DND-41 (cell line): ENCODE results near the gene ANKRD11.

Experiments used
- ATAC-seq: fragments of 200-7000 bp; cut with Tn5 transposase; 3 replicates; pipeline ENCODE4 v1.9.1; 2021; ENCODE audit warnings: low read depth; ENCODE audit not compliant: insufficient read depth
- DNase-seq: peaks from one replicate; pipeline ENCODE4 v3.0.0-alpha.2; 2020
- H2AFZ ChIP-seq: 2 replicates; pipeline ENCODE4 v1.6.0; 2012; ENCODE audit warnings: low read depth, low read length
- H3K27ac ChIP-seq: 2 replicates; pipeline ENCODE4 v1.5.1; 2012; ENCODE audit warnings: low read length, inconsistent platforms
- H3K27me3 ChIP-seq: fragments of 200-600 bp; sonication (generic); 2 replicates; pipeline ENCODE4 v1.6.0; 2012; ENCODE audit warnings: low read length, mild to moderate bottlenecking, inconsistent platforms; ENCODE audit not compliant: insufficient read depth, poor library complexity
- H3K36me3 ChIP-seq: 2 replicates; pipeline ENCODE4 v1.5.1; 2012; ENCODE audit warnings: low read length, inconsistent platforms; ENCODE audit not compliant: insufficient read depth
- H3K4me1 ChIP-seq: 2 replicates; pipeline ENCODE4 v1.5.1; 2012; ENCODE audit warnings: mild to moderate bottlenecking, low read length; ENCODE audit not compliant: insufficient read depth
- H3K4me2 ChIP-seq: 2 replicates; pipeline ENCODE4 v1.6.0; 2012; ENCODE audit warnings: mild to moderate bottlenecking, moderate library complexity, low read length, inconsistent platforms; ENCODE audit not compliant: insufficient read depth
- H3K4me3 ChIP-seq, 2 experiments: fragments of 200-600 bp in 1 of 2; shearing (Covaris generic) in 1 of 2; 2 replicates each; pipeline ENCODE4 v1.5.1; 2012 to 2016; ENCODE audit warnings: inconsistent platforms in 2 of 2, low read length in 2 of 2, mild to moderate bottlenecking in 2 of 2, low read depth in 1 of 2, moderate library complexity in 1 of 2
- H3K79me2 ChIP-seq: 2 replicates; pipeline ENCODE4 v1.6.0; 2012; ENCODE audit warnings: low read length, inconsistent platforms; ENCODE audit not compliant: insufficient read depth
- H3K9ac ChIP-seq: 2 replicates; pipeline ENCODE4 v1.6.0; 2012; ENCODE audit warnings: low read depth, mild to moderate bottlenecking, inconsistent platforms, low read length, moderate library complexity
- H3K9me3 ChIP-seq: 2 replicates; pipeline ENCODE4 v1.5.1; 2012; ENCODE audit warnings: low read length, moderate library complexity, mild to moderate bottlenecking, inconsistent platforms; ENCODE audit not compliant: insufficient read depth, severe bottlenecking
- H4K20me1 ChIP-seq: 2 replicates; pipeline ENCODE4 v1.6.0; 2012; ENCODE audit warnings: low read length; ENCODE audit not compliant: insufficient read depth
- CTCF ChIP-seq: IDR thresholded peaks from 2 replicates; pipeline ENCODE4 v1.5.1; 2012; ENCODE audit warnings: borderline replicate concordance, low read length, moderate library complexity, mild to moderate bottlenecking; ENCODE audit not compliant: poor library complexity, severe bottlenecking; ENCODE audit errors: extremely low read depth
- EZH2 ChIP-seq: IDR thresholded peaks from 3 replicates; pipeline ENCODE4 v1.6.1; 2012; ENCODE audit warnings: borderline replicate concordance, low read depth, mild to moderate bottlenecking, moderate library complexity, low read length, inconsistent platforms; ENCODE audit not compliant: severe bottlenecking

ANKRD11 gene

GRCh38 chr16:89344458-89344834, 145.9 kb downstream of the ANKRD11 start:
- Histone ChIP-seq H3K4me3 (no peak overlapping the region), H3K27ac (no peak overlapping the region), H3K9ac (no peak overlapping the region), H3K79me2 (peaks cover 100% of the 10 kb centered on the region), H3K4me1 (no peaks in the 10 kb centered on the region), H3K9me3 (no peaks in the 10 kb centered on the region), H3K4me2 (no peak overlapping the region), H4K20me1 (peaks cover 97% of the 10 kb centered on the region), H2AFZ (no peak overlapping the region), H3K27me3 (no peaks in the 10 kb centered on the region), H3K36me3 (peaks cover 22% of the 10 kb centered on the region; the same call in 1 of the 2 replicates)
- TF ChIP-seq EZH2 (no peak), CTCF (no peak)
- ATAC-seq (no peak), DNase-seq (no peak)

GRCh38 chr16:89343501-89344457, 146.6 kb downstream of the ANKRD11 start:
- no peak overlapping the region for H2AFZ ChIP-seq
- peaks cover 22% of the 10 kb centered on the region; the same call in 1 of the 2 replicates for H3K36me3 ChIP-seq
- no peak for ATAC-seq
- no peaks in the 10 kb centered on the region for H3K9me3 ChIP-seq
- no peaks in the 10 kb centered on the region for H3K4me1 ChIP-seq
- no peak overlapping the region for H3K4me3 ChIP-seq
- H3K9ac ChIP-seq, result no peak overlapping the region
- peaks cover 100% of the 10 kb centered on the region for H3K79me2 ChIP-seq
- no peak overlapping the region for H3K4me2 ChIP-seq
- no peak for DNase-seq
- H4K20me1 ChIP-seq, result peaks cover 97% of the 10 kb centered on the region
- no peak for TF ChIP-seq EZH2
- no peak for TF ChIP-seq CTCF
- no peaks in the 10 kb centered on the region for H3K27me3 ChIP-seq
- H3K27ac ChIP-seq, result no peak overlapping the region

GRCh38 chr16:89341697-89342694, 148.4 kb downstream of the ANKRD11 start:
- Histone ChIP-seq H3K4me3 (no peak overlapping the region), H3K4me1 (no peaks in the 10 kb centered on the region), H3K36me3 (peaks cover 22% of the 10 kb centered on the region; the same call in 1 of the 2 replicates), H3K27ac (no peak overlapping the region), H3K4me2 (no peak overlapping the region), H3K9me3 (no peaks in the 10 kb centered on the region), H2AFZ (no peak overlapping the region), H3K27me3 (no peaks in the 10 kb centered on the region), H3K9ac (no peak overlapping the region), H4K20me1 (peaks cover 95% of the 10 kb centered on the region), H3K79me2 (peaks cover 100% of the 10 kb centered on the region)
- DNase-seq (peak; percentile 33), ATAC-seq (peak; percentile 31; the same call in 1 of the 3 replicates)
- TF ChIP-seq CTCF (peak; percentile 19), EZH2 (no peak)
